Superior temporal gyrus (tissue), 1 donor: Measurements from ENCODE around the gene PRKAG1.

Experiments
- DNase-seq: peaks from one replicate; pipeline ENCODE4 v3.0.0-alpha.2; 2016; ENCODE audit errors: extremely low spot score

The PRKAG1 gene

DNA sequence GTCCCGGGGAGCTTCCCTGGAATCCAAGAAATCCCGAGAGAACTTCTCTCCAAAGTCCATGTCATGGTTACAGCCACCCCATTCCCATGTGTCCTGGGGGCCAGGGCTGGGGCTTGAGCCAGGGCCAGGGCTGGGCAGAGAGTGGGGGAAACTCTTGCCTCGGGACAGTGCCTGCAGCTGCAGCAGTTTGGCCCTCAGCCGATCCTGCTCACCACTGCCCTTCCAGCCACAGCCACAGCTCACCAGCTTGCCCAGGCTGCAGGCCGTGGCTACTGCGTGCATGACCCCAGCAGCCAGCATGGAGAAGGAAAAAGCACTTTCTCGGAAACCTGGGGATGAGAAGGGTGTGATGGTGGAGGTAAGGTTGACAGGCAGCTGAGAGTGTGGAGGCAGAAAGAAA lies 50.6 kb downstream of the PRKAG1 start:
- DNase-seq = no peak

- no peak for DNase-seq
These were observed 52.2 kb downstream of the PRKAG1 start for GRCh38 chr12:48966177-48966895.

- DNase-seq = no peak
These were observed 53.2 kb downstream of the PRKAG1 start for GRCh38 chr12:48965298-48965838.

DNA sequence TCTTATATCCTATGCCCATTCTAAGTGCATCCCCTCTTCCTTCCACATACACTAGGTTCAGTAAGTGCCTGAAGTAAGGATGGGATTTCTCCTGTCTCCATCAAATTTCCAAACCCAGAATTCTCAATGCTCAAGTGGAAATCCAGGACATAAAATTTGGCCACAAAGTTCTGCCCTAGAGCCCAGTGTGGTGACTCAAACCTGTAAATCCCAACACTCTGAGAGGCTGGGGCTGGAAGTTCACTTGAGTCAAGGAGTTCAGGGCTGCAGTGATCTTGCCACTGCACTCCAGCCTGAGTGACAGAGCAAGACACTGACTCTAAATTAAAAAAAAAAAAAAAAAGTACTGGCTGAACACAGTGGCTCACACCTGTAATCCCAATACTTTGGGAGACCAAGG lies 56.8 kb downstream of the PRKAG1 start:
- no peak for DNase-seq

- DNase-seq = no peak
These were observed 57.2 kb downstream of the PRKAG1 start for GRCh38 chr12:48961331-48961730.

GRCh38 chr12:48960834-48961233 lies 57.7 kb downstream of the PRKAG1 start:
- DNase-seq = no peak

GRCh38 chr12:48958049-48958388 lies 60.6 kb downstream of the PRKAG1 start:
- peak; percentile 25 for DNase-seq

DNA sequence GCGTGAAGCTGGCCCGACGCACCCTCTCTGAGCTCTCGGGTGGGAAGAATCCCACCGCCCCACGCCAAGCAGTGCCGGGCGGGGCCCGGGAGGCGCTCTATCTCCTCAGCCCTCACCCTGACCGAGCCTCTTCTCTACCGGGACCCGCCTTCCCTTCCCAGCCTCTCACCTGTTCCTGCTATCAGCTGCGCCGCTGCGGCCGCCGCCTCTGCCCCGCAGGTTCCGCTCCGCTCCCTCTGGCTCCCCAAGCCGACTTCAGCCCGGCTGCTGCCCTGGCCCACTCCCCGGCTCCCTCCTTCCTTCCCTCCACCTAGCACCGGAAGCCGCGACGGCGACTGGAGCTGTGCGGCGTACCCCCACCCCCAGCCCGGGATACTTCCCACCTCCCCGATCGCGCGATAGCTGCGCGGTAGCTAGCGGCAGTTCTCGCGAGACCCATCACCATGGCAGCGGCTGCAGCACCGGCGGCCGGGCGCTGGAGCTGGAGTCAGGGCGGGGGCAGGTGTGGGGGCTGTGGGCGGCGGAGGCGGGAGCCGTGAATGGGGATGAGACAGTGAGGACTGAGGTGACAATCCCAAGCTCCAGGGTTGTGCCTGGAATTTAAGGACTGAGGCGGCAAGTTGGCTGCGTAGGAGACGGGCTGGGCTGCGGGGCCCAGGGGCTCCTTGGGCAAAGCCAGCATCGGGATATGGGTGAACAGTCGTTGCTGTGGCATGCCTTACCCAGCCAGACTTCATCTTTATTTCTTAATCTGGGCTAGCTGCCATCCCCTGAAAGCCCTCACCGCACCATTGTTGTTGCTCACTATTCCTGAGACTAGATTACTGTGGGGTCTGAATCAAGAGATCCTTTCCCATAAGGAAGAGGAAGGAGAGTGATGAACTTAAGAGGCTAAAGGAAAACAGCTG lies 61.2 kb downstream of the PRKAG1 start, which contains the start of gene ARF3:
Gene ARF3 (minus strand): TSS at position 347 of the 908 bp plus-strand sequence. CDS start 16,392 bp downstream, outside the sequence.
- peak; percentile 84 for DNase-seq

GRCh38 chr12:48956279-48957140 lies 62.1 kb downstream of the PRKAG1 start:
- peak; percentile 80 for DNase-seq

GRCh38 chr12:48954841-48955501 lies 63.6 kb downstream of the PRKAG1 start:
- no peak for DNase-seq

DNA sequence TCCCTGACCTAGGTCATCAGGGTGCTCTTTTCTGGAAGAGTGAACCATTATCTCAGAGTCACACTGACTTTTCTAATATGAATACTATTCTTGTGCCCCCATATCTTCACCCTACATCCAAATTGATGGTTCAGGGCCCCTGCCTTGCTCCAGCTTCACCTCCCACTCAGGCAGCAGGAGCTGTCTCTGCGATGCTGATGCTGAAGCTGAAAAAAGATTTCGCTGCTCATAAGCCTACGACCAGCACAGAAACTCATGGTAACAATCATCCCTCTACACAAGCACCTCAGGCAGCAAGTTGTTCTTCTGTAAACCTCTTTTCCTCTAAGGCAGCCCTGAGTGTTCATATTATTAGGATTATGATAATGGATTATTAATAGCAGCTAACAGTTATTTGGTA lies 64.5 kb downstream of the PRKAG1 start:
- DNase-seq = no peak

DNA sequence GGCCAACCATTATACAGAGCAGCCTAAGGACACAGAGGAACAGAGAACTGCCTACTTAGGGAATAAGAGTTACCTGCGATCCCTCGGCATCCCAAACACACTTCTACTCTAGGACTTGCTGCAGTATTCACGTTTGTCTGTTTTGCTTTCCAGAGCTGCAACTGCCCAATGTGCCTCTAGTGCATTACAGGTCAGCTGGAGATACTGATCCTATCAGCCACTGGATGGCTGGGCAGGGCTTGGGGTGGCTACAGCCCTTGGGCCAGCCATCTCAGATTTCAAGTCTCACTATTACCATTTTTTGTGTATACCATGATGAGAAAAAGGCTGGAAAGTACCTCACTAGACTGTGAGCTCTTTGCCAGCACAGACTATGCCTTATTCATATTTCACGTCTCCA lies 65.9 kb downstream of the PRKAG1 start:
- no peak for DNase-seq
